H1 (cell line): ENCODE data around the gene RTN4RL1. TPM values are rescaled to one million over a fixed set of nuclear protein-coding genes. Genes with fewer than 3 reads are reported as not detected.

Experiments
- CTCF ChIA-PET: fragments of 300-600 bp; sonication (Branson Sonifier 250); formaldehyde crosslinking; loops from one replicate; lab custom pipeline; 2021; ENCODE audit not compliant: partially characterized antibody; lab: Charles Lee
- POLR2A ChIA-PET: fragments of 300-600 bp; sonication (Branson Sonifier 250); formaldehyde crosslinking; loops from one replicate; lab custom pipeline; 2021; ENCODE audit warnings: inconsistent platforms; ENCODE audit not compliant: partially characterized antibody; lab: Charles Lee
- DNase-seq, 2 experiments: peaks; one replicate each; pipeline versions ENCODE4 v3.0.0 to v3.0.0-alpha.2; 2010 to 2022; ENCODE audit warnings: low spot score in 2 of 2, low read depth in 1 of 2, mixed read lengths in 1 of 2
- FAIRE-seq: peaks from 2 replicates; lab custom pipeline; 2011; peaks lifted over from hg19 to GRCh38; lab: Jason Lieb, UNC
- H2AFZ ChIP-seq: 2 replicates; pipeline ENCODE4 v1.8.1; 2012; ENCODE audit warnings: low read length, inconsistent platforms
- H2AK5ac ChIP-seq: 2 replicates; pipeline ENCODE4 v1.6.1; 2013; ENCODE audit warnings: low read depth, low read length
- H2BK120ac ChIP-seq: replicated peaks from 2 replicates; pipeline ENCODE3; 2013; ENCODE audit warnings: low read depth, low read length, inconsistent platforms
- H2BK12ac ChIP-seq: 2 replicates; pipeline ENCODE4 v1.6.1; 2013; ENCODE audit warnings: low read depth, low read length
- H2BK15ac ChIP-seq: 2 replicates; pipeline ENCODE4 v1.6.1; 2013; ENCODE audit warnings: low read length
- H2BK20ac ChIP-seq: 2 replicates; pipeline ENCODE4 v1.6.1; 2013; ENCODE audit warnings: low read length
- H2BK5ac ChIP-seq: 2 replicates; pipeline ENCODE4 v1.6.1; 2013; ENCODE audit warnings: low read depth, low read length
- H3K14ac ChIP-seq: 2 replicates; pipeline ENCODE4 v1.6.1; 2013; ENCODE audit warnings: inconsistent platforms; ENCODE audit not compliant: insufficient read length
- H3K18ac ChIP-seq: 2 replicates; pipeline ENCODE4 v1.6.1; 2013; ENCODE audit warnings: low read length; ENCODE audit errors: extremely low read depth
- H3K23ac ChIP-seq: 2 replicates; pipeline ENCODE4 v1.6.1; 2013; ENCODE audit warnings: inconsistent platforms; ENCODE audit not compliant: insufficient read length
- H3K23me2 ChIP-seq: 2 replicates; pipeline ENCODE4 v1.6.1; 2013; ENCODE audit warnings: low read depth, low read length
- H3K27ac ChIP-seq: 2 replicates; pipeline ENCODE4 v1.6.1; 2011; ENCODE audit warnings: low read depth, low read length, inconsistent platforms
- H3K27me3 ChIP-seq, 4 experiments: replicated peaks in 1 of 4; 1 replicate in 1 of 4; 2 replicates in 3 of 4; pipeline versions ENCODE4 v1.6.1 to v1.8.1; 2011 to 2013; ENCODE audit warnings: low read length in 3 of 4, mild to moderate bottlenecking in 3 of 4, inconsistent platforms in 2 of 4, mixed read lengths in 2 of 4, moderate library complexity in 1 of 4; ENCODE audit not compliant: control insufficient read depth in 3 of 4, insufficient read depth in 3 of 4; ENCODE audit errors: extremely low read depth in 1 of 4
- H3K36me3 ChIP-seq, 4 experiments: 2 replicates each; pipeline versions ENCODE4 v1.6.1 to v1.8.1; 2011 to 2013; ENCODE audit warnings: mild to moderate bottlenecking in 4 of 4, low read length in 3 of 4, moderate library complexity in 2 of 4, control low read depth in 1 of 4, inconsistent platforms in 1 of 4; ENCODE audit not compliant: insufficient read depth in 4 of 4, control insufficient read depth in 2 of 4
- H3K4ac ChIP-seq: replicated peaks from 2 replicates; pipeline ENCODE3; 2013; ENCODE audit warnings: low read length, low read depth, mixed read lengths, inconsistent platforms; ENCODE audit not compliant: insufficient read length
- H3K4me1 ChIP-seq, 4 experiments: replicated peaks in 1 of 4; 1 replicate in 1 of 4; 2 replicates in 3 of 4; pipeline versions ENCODE4 v1.6.1 to v1.8.1; 2011 to 2013; ENCODE audit warnings: low read length in 3 of 4, inconsistent platforms in 2 of 4, mixed read lengths in 1 of 4; ENCODE audit not compliant: insufficient read depth in 4 of 4, control insufficient read depth in 3 of 4
- H3K4me2 ChIP-seq, 2 experiments: 2 replicates each; pipeline versions ENCODE4 v1.6.1 to v1.8.1; 2011 to 2013; ENCODE audit warnings: low read depth in 2 of 2, low read length in 2 of 2, control low read depth in 1 of 2, inconsistent platforms in 1 of 2, mild to moderate bottlenecking in 1 of 2; ENCODE audit not compliant: insufficient read depth in 1 of 2
- H3K4me3 ChIP-seq, 4 experiments: fragments of 200-600, 300-600 bp in 1 of 4; sonication (generic), shearing (Covaris generic), sonication (Bioruptor Twin) in 1 of 4; 2 replicates each; pipeline versions ENCODE4 v1.5.1 to v1.8.1; 2011 to 2016; ENCODE audit warnings: low read length in 4 of 4, low read depth in 3 of 4, control low read depth in 2 of 4, inconsistent platforms in 2 of 4, mild to moderate bottlenecking in 2 of 4, mixed read lengths in 1 of 4, moderate library complexity in 1 of 4; ENCODE audit not compliant: insufficient read depth in 2 of 4; ENCODE audit errors: extremely low read depth in 1 of 4
- H3K56ac ChIP-seq: replicated peaks from 2 replicates; pipeline ENCODE3; 2013; ENCODE audit warnings: low read depth, mild to moderate bottlenecking, mixed read lengths, low read length, inconsistent platforms; ENCODE audit not compliant: insufficient read length
- H3K79me1 ChIP-seq: 2 replicates; pipeline ENCODE4 v1.6.1; 2013; ENCODE audit warnings: low read depth, low read length, control low read depth
- H3K79me2 ChIP-seq, 2 experiments: 2 replicates each; pipeline versions ENCODE4 v1.6.1 to v1.8.1; 2012 to 2013; ENCODE audit warnings: low read length in 2 of 2, mild to moderate bottlenecking in 2 of 2, inconsistent platforms in 1 of 2; ENCODE audit not compliant: insufficient read depth in 2 of 2, control insufficient read depth in 1 of 2
- H3K9ac ChIP-seq, 4 experiments: replicated peaks in 1 of 4; 1 replicate in 1 of 4; 2 replicates in 3 of 4; pipeline versions ENCODE4 v1.6.1 to v1.8.1; 2011 to 2013; ENCODE audit warnings: low read depth in 3 of 4, low read length in 3 of 4, control low read depth in 2 of 4, mild to moderate bottlenecking in 2 of 4, moderate library complexity in 2 of 4, inconsistent platforms in 1 of 4; ENCODE audit errors: extremely low read depth in 1 of 4
- H3K9me3 ChIP-seq, 2 experiments: 2 replicates each; pipeline versions ENCODE4 v1.6.1 to v1.8.1; 2012 to 2013; ENCODE audit warnings: mild to moderate bottlenecking in 2 of 2, moderate library complexity in 2 of 2, control low read depth in 1 of 2, inconsistent platforms in 1 of 2, low read depth in 1 of 2, low read length in 1 of 2, mixed read lengths in 1 of 2; ENCODE audit not compliant: insufficient read depth in 2 of 2
- H4K20me1 ChIP-seq, 2 experiments: replicated peaks in 1 of 2; 2 replicates each; pipeline versions ENCODE3 to v1.8.1; 2011 to 2013; ENCODE audit warnings: inconsistent platforms in 2 of 2, low read length in 2 of 2, mild to moderate bottlenecking in 1 of 2; ENCODE audit not compliant: insufficient read depth in 2 of 2, control insufficient read depth in 1 of 2
- H4K5ac ChIP-seq: 2 replicates; pipeline ENCODE4 v1.6.1; 2013; ENCODE audit warnings: low read length, low read depth, mixed read lengths, inconsistent platforms; ENCODE audit not compliant: insufficient read length
- H4K8ac ChIP-seq: 2 replicates; pipeline ENCODE4 v1.8.0; 2013; ENCODE audit warnings: mild to moderate bottlenecking, moderate library complexity, low read length, inconsistent platforms; ENCODE audit not compliant: insufficient read depth; ENCODE audit errors: extremely low read depth
- H4K91ac ChIP-seq: replicated peaks from 2 replicates; pipeline ENCODE3; 2013; ENCODE audit warnings: low read length, mixed read lengths, inconsistent platforms; ENCODE audit not compliant: insufficient read length
- KDM5A ChIP-seq: fragments of 200-600 bp; IDR thresholded peaks from 2 replicates; pipeline ENCODE4 v1.7.1; 2012; ENCODE audit warnings: mild to moderate bottlenecking, low read length, inconsistent platforms, mixed read lengths
- SAP30 ChIP-seq: fragments of 300-600 bp; sonication (generic); IDR thresholded peaks from 2 replicates; pipeline ENCODE4 v1.7.1; 2012; ENCODE audit warnings: low read length, moderate library complexity, mild to moderate bottlenecking, inconsistent platforms; ENCODE audit not compliant: insufficient read depth, insufficient replicate concordance
- TBP ChIP-seq: IDR thresholded peaks from 2 replicates; pipeline ENCODE4 v1.6.1; 2011; ENCODE audit warnings: low read depth, low read length, improper control_type of control experiment
- WGBS, 2 experiments: shearing (Covaris generic) in 1 of 2; methylation state at CpG; one replicate each; pipeline versions ENCODE4 v1.1.6 to v1.1.7; 2013 to 2015; ENCODE audit warnings: low lambda C conversion rate in 2 of 2, mixed read lengths in 2 of 2, inconsistent platforms in 1 of 2, low coverage in 1 of 2, missing lambda C conversion rate in 1 of 2; ENCODE audit not compliant: insufficient replicate concordance in 2 of 2, insufficient coverage in 1 of 2, insufficient read length in 1 of 2; ENCODE audit errors: extremely low coverage in 1 of 2, missing lambda C conversion rate in 1 of 2; 5-methylcytosine and 5-hydroxymethylcytosine counted together
- polyA plus RNA-seq, 7 experiments: library from polyadenylated mRNA; depleted of rRNA in 3 of 7; stranded (reverse) in 5 of 7; unstranded in 2 of 7; fragments of >200 nt in 5 of 7; fragments of 200-250 nt in 2 of 7; gene quantifications; 1 replicate in 5 of 7; 2 replicates in 1 of 7; 4 replicates in 1 of 7; pipeline versions ENCODE4 v1.2.1 to v1.2.3, GENCODE V29; 2011 to 2013; ENCODE audit warnings: missing spikeins in 2 of 7, mixed read lengths in 2 of 7
- total RNA-seq: library from RNA; stranded (reverse); fragmentation: NEBNext Ultra II Directional; extraction: Animal tissue kit (Norgen Biotek cat#: 25700); gene quantifications from 2 replicates; pipeline ENCODE4 v1.2.1, GENCODE V29; 2021

Gene RTN4RL1
- total and polyA plus RNA-seq, 2 of the 8 experiments (the other 6 are each of a cell fraction or from before 2014, with no cell fraction given) = 0.09 TPM; not detected in 1

GRCh38 chr17:1969712-1970111, 55.4 kb downstream of the RTN4RL1 start:
- Histone ChIP-seq H3K18ac (no peak overlapping the region), H3K4me3 (no peak overlapping the region), H2BK15ac (no peak overlapping the region), H2BK20ac (no peak overlapping the region), H2BK5ac (no peak overlapping the region), H3K79me2 (no peaks in the 10 kb centered on the region), H3K14ac (no peak overlapping the region), H3K9me3 (no peaks in the 10 kb centered on the region), H2BK120ac (no peak overlapping the region), H3K9ac (no peak overlapping the region), H3K4me1 (peaks cover 0 to 13% (median 4%) of the 10 kb centered on the region in 4 experiments; a peak in 4 of 7 replicates), H3K27ac (no peak overlapping the region), H3K27me3 (peaks cover 0 to 3% (median 2%) of the 10 kb centered on the region in 4 experiments; a peak in 2 of 7 replicates), H2AFZ (no peak overlapping the region), H3K36me3 (no peaks in the 10 kb centered on the region), H4K91ac (no peak overlapping the region), H3K23ac (no peak overlapping the region), H3K79me1 (no peaks in the 10 kb centered on the region), H3K4me2 (no peak overlapping the region), H4K5ac (no peak overlapping the region), H2BK12ac (no peak overlapping the region), H3K4ac (no peak overlapping the region), H3K56ac (no peak overlapping the region), H4K8ac (no peak overlapping the region), H3K23me2 (no peaks in the 10 kb centered on the region), H4K20me1 (no peaks in the 10 kb centered on the region), H2AK5ac (no peak overlapping the region)
- TF ChIP-seq KDM5A = no peak
- TF ChIP-seq SAP30 = no peak
- no peak for TF ChIP-seq TBP
- CTCF ChIA-PET = interaction anchor here (0.6 to 1.9 kb wide), 7 partner anchors 11 to 517 kb away, joined by 3 to 9 read pairs (median 3); no protein-coding TSS in a partner anchor
- POLR2A ChIA-PET = no interaction called here
- DNase-seq (no peak), FAIRE-seq (no peak)
- 60% methylated on average over 3 of the region's 5 CpGs; no CpG with 5 or more reads in 1 of the 2 experiments for WGBS, 2 experiments
